ENCODE data around the gene SAMD4A.

Gene SAMD4A

DNA sequence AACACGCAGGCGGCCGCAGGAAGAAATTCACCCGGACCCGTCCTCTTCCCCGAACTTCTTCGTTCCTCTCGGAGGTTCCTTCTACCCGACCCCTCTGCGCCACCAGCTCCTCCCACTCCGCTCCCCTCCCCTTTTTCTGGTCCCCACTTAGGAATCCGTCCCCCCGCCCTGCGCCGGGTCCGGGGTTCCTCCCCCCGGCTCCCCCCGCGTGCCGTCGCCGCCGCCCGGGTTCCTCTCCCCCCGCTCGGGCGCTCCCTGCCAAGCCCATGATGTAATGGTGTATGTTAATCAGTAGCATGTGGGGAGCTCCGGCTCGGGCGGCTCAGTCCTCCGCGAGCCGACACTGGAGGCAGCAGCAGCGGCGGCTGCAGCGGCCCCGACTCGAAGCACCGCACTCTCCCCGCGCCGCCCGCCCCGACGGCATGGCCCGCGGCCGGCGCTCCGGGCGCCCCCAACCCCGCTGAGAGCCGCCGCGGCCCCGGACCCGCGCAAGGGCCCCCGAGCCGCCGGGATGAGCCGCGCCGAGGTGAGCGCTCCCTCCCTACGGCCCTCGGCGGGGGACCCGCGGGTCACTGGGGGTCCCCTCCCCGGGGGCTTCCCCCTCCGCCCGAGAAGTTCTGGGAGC, 1.0 kb upstream of the SAMD4A start:
- DNase-seq, result peak; percentile 83

DNA sequence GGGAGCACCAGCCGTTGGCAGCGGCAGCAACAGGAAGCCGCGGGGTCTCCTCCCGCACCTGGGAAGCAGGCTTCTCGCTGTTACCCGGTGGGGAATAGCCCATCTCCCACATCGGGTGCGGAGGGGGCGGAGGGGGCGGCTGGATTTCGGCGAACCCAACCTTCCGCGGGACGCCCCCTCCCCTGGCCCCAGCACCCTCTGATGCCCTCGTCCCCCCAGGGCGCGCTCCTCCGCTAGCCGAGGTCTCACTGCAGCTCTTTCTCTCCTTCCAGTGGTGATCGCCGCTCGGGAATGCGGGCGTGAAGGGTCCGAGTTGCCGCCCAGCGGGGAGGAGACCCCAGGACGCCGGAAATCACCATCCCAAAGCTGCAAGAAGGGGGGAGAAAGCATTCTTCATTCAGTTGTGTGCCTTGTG, 303 bp downstream of the SAMD4A start:
- no peak for DNase-seq

DNA sequence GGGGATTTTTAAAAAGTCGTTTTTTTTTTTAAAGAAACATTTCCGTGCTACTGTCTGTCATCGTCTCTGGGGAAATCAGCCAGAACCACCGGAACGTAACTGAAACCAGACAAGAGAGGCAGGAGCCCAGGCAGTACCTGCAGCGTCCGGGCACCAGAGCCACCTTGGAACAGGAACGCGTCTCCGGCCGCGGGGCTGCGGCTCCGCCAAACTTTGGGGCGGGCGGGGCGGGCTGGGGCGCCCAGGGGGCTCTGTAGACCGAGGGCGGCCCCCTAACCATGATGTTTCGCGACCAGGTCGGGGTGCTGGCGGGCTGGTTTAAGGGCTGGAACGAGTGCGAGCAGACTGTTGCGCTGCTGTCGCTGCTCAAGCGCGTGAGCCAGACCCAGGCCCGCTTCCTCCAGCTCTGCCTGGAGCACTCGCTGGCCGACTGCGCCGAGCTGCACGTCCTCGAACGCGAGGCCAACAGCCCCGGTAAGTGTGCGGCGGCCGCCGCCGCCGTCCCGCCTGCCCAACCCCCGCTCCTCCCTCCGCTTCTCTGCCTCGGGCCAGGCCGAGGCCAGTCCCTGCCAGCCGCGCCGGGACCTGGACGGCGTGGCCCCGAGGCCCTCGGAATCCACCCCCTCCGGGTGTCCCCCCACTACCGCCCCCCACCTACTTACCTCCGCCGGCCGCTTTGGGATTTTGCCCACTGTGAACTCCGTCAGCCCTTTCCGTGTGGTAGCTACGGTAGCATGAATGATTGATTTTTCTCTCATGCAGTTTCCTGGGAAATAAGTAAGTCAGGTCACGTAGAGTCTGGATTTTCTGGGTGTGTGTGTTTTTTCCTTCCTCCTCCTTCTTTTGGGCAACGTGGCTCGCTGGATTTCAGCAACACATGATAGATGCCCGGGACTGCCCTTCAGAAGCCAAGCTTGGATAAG, 972 bp downstream of the SAMD4A start:
- peak; percentile 50 for DNase-seq

DNA sequence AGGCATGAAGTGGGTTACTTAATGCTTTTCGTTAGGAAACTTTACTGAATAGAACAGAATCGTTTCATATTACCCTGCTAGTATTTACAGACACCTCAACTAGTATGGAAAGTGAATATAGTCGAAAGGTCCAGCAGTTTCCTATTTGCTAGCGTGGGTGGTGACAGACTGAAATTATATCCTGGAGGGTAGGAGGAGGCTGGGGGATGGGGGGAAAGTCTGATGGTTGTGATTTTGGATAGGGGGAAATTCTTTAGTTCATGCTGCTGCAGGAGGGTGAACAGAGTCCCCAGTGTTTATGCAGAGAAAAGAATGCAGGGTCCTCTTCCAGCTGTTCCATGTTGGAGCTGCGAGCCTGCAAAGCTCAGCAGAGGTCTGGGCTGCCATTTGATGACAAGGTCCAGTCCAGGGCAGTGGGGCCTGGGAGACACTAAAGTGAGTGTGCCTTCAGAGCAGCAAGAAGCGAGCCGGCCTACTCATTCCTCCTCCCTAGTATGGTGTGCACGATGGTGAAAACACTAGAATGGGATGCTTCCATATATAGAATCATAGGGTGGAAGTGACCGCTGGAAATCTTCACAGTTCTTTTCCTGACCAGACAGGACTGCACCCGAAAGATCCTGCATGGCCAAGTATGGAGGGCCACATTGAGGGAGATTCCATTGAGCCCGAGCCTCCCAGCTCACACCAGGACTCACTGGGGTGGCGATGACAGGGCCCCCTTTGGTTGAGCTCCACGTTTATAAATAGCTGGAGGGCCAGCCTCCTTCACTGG, 2.1 kb downstream of the SAMD4A start:
- DNase-seq, result no peak

DNA sequence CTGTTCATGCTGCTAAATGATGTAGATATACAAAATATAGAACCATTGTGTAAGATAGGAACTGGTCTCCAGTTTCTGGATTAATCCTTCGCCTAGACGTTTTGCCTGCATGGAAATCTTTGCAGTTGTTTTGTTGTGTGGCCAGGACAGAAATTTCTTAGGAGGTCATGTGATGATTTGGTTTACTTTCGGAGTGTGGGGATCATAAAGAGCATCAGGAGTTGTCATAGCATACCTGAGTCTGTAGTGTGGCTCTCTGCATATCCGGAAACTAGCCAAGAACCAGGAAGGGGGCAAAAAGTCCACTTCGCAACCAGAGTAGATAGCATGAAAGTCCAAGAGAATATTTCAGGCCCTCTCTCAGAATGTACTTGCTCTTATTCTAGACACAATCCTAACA, 3.1 kb downstream of the SAMD4A start:
- DNase-seq, result no peak

DNA sequence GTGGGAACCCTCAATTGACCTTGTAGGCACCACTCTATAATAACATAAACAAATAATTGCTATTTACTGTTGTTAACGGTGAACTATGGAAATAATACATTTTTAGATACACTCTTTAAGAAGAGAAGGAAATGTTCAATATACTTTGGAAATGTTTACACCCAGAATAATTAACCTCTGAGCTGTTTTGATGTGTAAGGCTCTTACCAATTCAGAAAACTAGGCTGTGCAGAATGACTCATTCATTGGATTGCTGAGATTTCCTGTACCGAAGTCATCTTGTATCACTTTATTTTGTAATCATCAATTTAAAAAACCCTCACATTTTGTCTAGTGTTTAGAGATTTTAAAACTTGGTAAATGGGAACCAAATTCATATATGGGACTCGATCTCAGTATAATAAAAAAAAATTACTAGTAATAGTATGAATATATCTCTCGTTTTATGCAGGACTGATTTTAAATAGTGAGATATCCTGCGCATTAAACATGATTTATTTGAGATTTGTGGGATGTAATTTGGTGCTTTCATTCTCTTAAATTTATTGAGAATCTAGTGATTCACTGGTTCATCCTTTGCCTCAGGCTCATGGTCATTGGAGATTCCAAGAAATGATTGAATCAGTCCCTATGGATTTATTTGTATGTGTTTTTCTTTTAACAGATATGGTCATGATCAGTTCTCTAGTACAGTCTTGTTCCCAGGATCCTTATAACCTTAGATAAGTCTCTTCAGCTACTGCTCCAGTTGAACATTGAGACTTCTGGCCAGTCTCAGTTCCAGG, 3.9 kb downstream of the SAMD4A start:
- DNase-seq, result no peak

DNA sequence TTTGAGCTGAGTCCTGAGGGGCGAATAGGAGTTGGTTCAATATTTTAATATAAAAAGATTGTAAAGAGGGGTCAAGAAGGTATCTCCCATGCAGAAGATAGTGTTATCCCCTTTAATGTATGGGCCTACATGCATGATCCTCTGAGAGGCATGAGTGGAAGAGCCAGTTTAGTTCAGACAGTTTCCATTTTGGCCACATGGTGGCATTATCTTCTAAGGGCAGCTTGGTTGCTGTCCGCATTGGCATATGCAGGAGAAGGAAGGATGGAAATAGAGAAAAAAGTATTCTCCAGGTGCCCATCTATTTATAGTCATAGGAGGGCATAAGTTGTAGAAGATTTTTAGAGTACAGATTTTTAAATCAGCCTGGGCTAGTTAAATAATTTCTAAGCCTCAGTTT, 5.4 kb downstream of the SAMD4A start:
- no peak for DNase-seq

DNA sequence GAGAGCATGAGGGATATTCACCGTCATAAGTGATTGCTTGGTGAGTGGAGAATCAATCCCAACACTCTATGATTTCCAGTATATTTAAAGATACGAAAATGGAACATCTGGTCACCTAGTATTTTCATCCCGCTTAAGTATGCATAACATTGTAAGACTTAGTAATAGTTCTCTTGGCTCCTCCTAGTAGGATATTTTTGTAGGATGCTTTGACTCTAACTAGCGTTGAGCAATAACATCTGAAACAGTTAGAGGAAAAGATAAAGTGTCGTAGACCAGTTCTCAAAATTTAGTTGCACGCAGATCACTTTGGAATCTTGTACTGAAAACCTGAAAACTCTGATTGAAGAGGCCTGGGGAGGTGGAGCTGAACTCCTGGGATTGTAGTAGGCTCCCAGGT, 7.6 kb downstream of the SAMD4A start:
- DNase-seq, result no peak

DNA sequence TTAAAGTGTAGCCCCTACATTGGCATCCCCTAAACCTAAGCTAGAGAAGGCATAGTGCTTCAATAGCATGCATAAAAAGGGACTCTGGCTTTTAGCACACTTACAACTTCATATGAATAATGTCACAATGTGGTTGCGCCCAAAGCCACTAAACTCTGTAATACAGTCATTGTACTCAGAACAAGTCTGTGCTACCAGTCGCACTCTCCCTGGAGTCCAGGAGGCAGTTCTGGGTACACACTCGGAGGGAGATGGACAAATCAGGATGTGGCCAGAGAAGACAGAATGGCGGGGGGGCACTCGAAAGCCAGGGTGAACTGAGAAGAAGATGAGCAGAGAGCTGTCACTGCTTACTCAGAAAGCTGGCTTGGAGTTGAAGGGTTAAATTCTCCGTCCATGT, 10.6 kb downstream of the SAMD4A start:
- DNase-seq, result no peak

DNA sequence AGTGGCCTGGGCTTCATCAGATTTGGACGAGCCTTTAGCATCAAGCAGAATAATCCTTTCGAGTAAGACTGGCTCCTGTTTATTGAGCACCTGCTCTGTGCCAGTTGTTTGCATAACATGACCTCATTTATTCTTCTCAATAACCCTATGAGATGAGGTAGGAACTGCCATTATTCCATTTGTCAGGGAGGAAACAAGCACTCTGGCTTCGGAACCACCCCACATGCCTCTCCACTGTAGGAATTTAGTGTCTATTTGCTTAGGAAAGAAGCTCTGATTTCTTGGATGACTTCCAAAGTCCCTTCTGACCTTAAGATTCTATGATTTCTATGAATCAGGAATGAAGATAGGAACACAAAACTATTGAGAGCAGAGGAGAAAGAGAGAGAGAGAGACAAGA, 11.0 kb downstream of the SAMD4A start:
- DNase-seq, result no peak

DNA sequence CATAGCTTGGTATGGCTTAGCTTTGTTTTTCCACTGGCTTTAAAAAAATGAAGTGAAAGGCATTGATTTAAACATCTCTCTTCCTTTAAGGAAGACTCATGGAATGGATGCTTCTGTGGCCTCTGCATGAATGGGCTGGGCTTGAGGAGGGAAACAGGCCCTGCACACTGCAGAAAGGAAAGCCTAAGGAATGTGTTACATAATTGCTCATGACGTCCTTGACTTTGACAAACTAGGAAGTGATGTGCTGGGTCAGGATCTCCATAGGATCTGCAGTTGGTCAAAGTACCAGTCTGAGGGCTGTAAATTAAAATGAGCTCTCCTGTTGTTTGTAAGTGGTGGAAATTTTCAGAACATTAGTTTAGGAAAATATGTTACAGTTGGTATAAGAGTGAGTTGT, 12.7 kb downstream of the SAMD4A start:
- no peak for DNase-seq

DNA sequence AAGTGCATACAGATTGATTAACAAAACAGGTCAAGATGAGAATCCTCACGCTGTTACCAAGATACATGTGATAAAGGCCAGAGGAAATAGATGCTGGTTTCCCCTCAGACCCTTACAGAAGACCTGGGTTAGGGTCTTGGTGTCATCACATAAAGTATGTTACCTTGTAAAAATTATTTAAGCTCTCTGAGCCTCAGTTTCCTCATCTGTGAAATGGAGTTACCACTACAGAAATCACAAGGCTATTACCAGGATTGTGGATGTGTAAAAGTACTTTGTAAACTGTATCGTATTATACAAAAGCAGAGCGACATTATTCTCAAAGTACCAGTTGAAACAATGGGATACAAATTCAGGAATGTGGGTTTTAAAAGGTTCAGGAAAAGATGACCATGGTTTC, 14.0 kb downstream of the SAMD4A start:
- no peak for DNase-seq

DNA sequence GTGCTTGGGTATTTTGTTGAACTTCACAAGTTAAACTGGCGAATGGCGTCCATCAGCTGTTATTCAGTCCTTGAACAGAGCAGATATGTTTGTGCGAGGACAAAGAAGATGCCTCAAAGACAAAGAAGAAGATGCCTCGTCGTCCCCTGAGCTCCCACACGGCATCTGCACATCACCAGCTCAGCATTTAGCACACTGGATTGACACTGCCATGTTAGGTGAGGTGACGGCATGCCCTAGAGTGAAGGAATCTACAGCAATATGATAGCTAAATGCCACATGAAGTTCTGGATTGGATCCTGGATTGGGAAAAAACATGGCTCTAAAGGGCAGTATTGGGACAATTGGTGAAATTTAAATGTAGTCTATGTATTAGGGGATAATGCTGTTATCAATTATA, 15.4 kb downstream of the SAMD4A start:
- no peak for DNase-seq

DNA sequence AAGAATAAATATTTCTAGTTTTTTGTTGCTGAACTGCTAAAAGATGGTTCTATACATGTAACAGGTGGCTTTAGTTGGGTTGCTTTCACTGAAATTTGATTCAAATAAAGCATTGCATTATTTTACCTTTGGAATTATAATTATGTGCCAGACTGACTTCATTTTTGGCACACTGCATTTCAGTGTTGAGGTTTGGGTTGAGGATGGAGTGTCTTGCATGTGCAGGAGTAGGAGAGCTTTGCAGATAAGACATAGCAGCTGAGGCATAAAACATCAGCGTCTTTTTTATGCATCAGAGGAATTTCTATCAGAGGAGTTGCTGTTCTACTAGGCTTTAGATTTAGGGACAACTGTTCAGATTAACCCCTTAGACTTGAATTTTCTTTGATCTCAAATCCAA, 17.2 kb downstream of the SAMD4A start:
- DNase-seq, result no peak

DNA sequence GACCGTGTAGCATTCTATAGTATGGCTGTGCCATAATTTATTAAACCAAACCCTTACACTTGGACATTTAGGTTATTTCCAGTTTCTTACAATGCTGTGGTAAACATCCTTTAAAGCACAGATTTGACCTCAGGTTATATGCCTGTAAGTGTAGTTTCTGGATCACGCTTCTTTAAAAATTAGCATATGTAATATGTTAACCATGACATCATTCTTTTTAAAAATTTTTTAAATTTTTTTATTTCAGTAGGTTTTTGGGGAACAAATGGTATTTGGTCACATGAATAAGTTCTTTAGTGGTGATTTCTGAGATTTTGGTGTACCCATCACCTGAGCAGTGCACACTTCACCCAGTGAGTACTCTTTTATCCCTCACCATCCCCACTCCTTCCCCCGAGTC, 18.3 kb downstream of the SAMD4A start:
- no peak for DNase-seq

DNA sequence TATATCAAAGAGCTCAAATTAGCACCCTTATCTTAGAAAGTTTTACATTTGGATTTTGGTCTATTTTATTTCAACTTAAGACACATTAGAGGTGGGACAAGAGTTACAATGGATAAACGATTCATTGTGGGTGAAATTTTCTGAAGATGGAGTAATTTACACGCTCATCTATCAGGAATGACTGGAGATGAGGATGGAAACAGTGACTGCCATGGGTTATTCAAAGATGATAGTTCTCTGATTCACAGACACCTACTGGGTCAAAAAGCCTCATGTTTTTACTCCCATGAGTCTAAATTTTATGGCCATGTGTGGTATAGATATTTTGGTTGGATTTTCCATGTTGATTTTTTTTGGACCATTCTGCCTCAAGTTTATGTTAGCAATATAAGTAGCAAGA, 22.1 kb downstream of the SAMD4A start:
- no peak for DNase-seq

DNA sequence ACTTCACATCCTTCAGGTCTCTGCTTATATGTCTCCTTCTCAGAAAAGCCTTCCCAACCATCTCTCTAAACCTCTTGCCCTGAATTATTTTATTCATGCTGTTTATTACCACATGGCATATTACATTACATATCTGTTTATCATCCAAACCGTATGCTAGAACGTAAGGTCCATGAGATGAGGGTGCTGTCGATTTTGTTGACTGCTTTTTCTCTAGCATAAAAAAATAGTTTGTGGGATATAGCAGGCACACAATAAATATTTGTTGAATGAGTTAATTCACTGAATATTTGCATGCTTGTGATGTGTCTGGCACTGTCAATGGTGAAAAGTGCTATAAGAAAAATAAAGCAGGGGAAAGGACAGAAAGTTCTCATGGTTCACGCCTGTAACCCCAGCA, 22.9 kb downstream of the SAMD4A start:
- DNase-seq, result no peak

DNA sequence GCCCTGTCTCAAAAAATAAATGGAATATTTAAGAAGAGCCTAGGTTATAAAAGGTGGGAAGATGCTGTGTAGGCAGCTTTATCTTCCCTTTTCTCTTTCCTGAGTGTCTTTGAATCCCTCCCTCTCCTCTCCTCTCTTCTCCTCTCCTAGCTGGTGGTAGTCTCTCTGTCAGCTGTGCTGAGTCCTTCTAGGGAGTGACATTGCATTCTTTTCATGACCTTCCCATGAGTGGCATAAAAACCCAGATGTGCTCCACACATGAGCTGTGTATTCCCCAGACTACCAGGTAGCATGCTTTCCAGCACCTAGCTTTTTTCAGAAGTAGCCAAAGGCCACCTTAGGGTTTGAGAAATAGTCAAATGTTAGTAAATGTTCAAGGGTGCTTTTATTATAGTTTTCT, 23.6 kb downstream of the SAMD4A start:
- DNase-seq, result no peak

DNA sequence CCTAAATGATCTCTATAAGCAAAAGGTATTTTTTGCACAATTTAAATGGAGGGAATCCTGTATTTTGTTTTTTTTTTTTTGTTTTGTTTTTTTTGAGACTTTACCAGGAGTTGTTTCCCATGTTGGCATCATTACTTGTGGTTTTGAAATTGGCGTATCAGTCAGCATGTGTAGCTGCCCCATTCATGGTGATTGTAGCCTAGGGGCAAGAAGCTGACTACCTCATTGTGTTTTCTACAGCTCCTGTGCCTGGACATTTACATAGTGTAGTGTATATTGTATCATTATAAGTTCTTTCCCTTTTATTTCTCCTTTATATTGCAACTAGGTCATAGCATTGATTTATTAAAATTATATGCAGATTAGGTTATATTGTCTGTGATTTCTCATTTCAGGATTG, 24.5 kb downstream of the SAMD4A start:
- no peak for DNase-seq

DNA sequence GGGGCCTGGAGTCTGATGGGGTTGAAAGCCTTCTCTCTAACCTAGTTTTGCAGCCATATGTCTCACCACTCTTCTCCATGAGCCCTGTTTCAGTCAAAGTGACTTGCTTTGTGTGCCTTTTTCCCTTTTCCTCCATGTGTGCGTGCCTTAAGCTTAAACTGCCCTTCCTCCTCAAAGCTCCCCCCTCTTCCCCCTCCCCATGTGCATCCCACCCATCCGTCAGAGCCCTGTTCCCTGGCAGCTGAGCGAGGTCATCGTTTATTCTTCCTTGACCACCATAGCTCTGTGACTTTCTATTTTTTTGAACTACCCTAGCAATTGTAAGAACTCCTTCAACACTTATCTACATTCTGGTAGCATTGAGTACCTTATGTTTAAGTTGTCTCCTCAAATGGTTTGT, 24.9 kb downstream of the SAMD4A start:
- no peak for DNase-seq

DNA sequence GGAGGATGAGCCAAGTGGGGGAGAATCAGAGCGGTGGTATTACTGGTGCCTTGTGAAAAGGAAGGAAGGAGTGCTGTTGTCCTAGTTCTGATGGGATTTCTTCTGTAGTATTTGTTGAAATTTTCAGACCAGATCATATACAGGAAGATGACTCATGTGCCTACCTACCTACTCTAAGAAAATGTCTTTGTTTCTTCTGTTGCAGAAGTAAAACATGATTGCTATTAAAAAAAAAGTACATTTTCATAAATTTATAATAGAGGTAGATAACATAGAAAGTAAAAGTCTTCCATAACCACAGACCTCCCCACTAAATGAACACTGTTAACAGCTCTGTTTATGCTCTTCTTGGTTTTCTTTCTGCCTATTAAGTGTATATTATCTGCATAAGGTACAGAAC, 26.9 kb downstream of the SAMD4A start:
- no peak for DNase-seq

DNA sequence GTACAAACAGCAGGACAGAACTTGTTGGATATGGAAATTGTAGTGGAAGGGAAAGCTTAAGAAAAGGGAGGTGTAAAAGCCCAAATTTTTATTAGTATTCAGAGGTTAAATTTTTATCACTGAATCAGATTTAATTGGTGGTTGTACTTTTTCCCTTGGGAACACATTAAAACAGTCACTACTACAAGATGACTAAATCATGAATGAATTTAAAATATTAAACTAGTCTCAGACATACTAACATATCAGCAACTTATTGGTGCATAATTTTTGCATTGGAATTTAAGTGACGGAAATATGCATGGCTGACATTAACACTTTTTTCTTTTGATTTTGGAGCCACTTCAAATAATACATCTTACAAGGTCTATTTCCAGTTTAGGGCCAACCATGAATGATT, 27.6 kb downstream of the SAMD4A start:
- DNase-seq, result no peak
